SK-N-MC (cell line): ENCODE data around the gene PLD3.

Experiments
- DNase-seq: peaks from one replicate; pipeline ENCODE4 v3.0.0-alpha.2; 2011; ENCODE audit warnings: low read depth, low spot score
- H3K27ac ChIP-seq: fragments of 200-600 bp; sonication (generic); 2 replicates; pipeline ENCODE4 v1.5.1; 2016; ENCODE audit warnings: mixed run types
- H3K36me3 ChIP-seq: fragments of 200-600 bp; sonication (generic); 2 replicates; pipeline ENCODE4 v1.6.1; 2017; ENCODE audit warnings: antibody characterized with exemption, low read length, mixed read lengths; ENCODE audit not compliant: insufficient read depth
- H3K4me3 ChIP-seq: fragments of 200-600 bp; sonication (generic); 2 replicates; pipeline ENCODE4 v1.5.1; 2016
- H3K9ac ChIP-seq: fragments of 200-600 bp; sonication (generic); 2 replicates; pipeline ENCODE4 v1.8.0; 2017; ENCODE audit warnings: mixed run types, mixed read lengths; ENCODE audit not compliant: insufficient read length
- H3K9me3 ChIP-seq: fragments of 200-600 bp; sonication (generic); 2 replicates; pipeline ENCODE4 v1.6.1; 2017; ENCODE audit warnings: low read depth, mild to moderate bottlenecking, antibody characterized with exemption, low read length, moderate library complexity, mixed read lengths
- EZH2 ChIP-seq: fragments of 200-600 bp; sonication (generic); IDR thresholded peaks from one replicate; pipeline ENCODE4 v1.6.1; 2017; ENCODE audit warnings: antibody characterized with exemption
- FOXP2 ChIP-seq: optimal IDR thresholded peaks from 2 replicates; pipeline ENCODE3; 2011; ENCODE audit warnings: mild to moderate bottlenecking, moderate library complexity; ENCODE audit not compliant: insufficient read depth; ENCODE audit errors: extremely low read length, control extremely low read depth
- POLR2AphosphoS5 ChIP-seq: IDR thresholded peaks from 2 replicates; pipeline ENCODE4 v1.6.1; 2012; ENCODE audit warnings: mild to moderate bottlenecking, low read depth, low read length, borderline replicate concordance

The PLD3 gene

GRCh38 chr19:40370997-40371801 is 22.7 kb downstream of the PLD3 start:
- no peak overlapping the region for H3K27ac ChIP-seq
- DNase-seq, result no peak
- peaks cover 29% of the 10 kb centered on the region; the same call in 1 of the 2 replicates for H3K36me3 ChIP-seq
- no peak overlapping the region for H3K4me3 ChIP-seq
- no peak for TF ChIP-seq EZH2
- no peak for TF ChIP-seq FOXP2
- no peak for TF ChIP-seq POLR2AphosphoS5
- H3K9me3 ChIP-seq, result no peaks in the 10 kb centered on the region
- no peak overlapping the region for H3K9ac ChIP-seq

- Histone ChIP-seq H3K36me3 (peaks cover 27% of the 10 kb centered on the region; the same call in 1 of the 2 replicates), H3K9me3 (no peaks in the 10 kb centered on the region), H3K27ac (no peak overlapping the region), H3K4me3 (no peak overlapping the region), H3K9ac (no peak overlapping the region)
- no peak for DNase-seq
- no peak for TF ChIP-seq POLR2AphosphoS5
- TF ChIP-seq EZH2, result no peak
- TF ChIP-seq FOXP2, result no peak
Observed at GRCh38 chr19:40371802-40372122, 23.3 kb downstream of the PLD3 start.

- H3K36me3 ChIP-seq, result peaks cover 17% of the 10 kb centered on the region; the same call in 1 of the 2 replicates
- no peaks in the 10 kb centered on the region for H3K9me3 ChIP-seq
- no peak for TF ChIP-seq FOXP2
- TF ChIP-seq EZH2, result no peak
- no peak for TF ChIP-seq POLR2AphosphoS5
- no peak overlapping the region for H3K4me3 ChIP-seq
- H3K9ac ChIP-seq, result no peak overlapping the region
- no peak overlapping the region for H3K27ac ChIP-seq
- no peak for DNase-seq
Observed at GRCh38 chr19:40374084-40374483, 25.6 kb downstream of the PLD3 start.

- H3K9me3 ChIP-seq, result no peaks in the 10 kb centered on the region
- peaks cover 6% of the 10 kb centered on the region; the same call in 1 of the 2 replicates for H3K36me3 ChIP-seq
- no peak overlapping the region for H3K9ac ChIP-seq
- H3K4me3 ChIP-seq, result no peak overlapping the region
- H3K27ac ChIP-seq, result no peak overlapping the region
- no peak for TF ChIP-seq POLR2AphosphoS5
- TF ChIP-seq EZH2, result no peak
- no peak for TF ChIP-seq FOXP2
- no peak for DNase-seq
Observed at GRCh38 chr19:40376286-40376862, 27.9 kb downstream of the PLD3 start.

- no peak for DNase-seq
Observed at GRCh38 chr19:40377876-40378385, 29.4 kb downstream of the PLD3 start.

GRCh38 chr19:40378509-40378908 is 30.0 kb downstream of the PLD3 start:
- DNase-seq, result no peak
- Histone ChIP-seq H3K4me3 (no peak overlapping the region), H3K36me3 (no peaks in the 10 kb centered on the region; the same call in 1 of the 2 replicates), H3K9ac (no peak overlapping the region), H3K27ac (no peak overlapping the region), H3K9me3 (no peaks in the 10 kb centered on the region)
- no peak for TF ChIP-seq FOXP2
- no peak for TF ChIP-seq POLR2AphosphoS5
- no peak for TF ChIP-seq EZH2

More at GRCh38 chr19:40377876-40378385, 29.4 kb downstream of the PLD3 start:
- H3K9me3 ChIP-seq, result no peaks in the 10 kb centered on the region
- H3K36me3 ChIP-seq, result no peaks in the 10 kb centered on the region; the same call in 1 of the 2 replicates
- no peak overlapping the region for H3K27ac ChIP-seq
- TF ChIP-seq FOXP2 (no peak), POLR2AphosphoS5 (no peak), EZH2 (no peak)
- H3K4me3 ChIP-seq, result no peak overlapping the region
- no peak overlapping the region for H3K9ac ChIP-seq

- Histone ChIP-seq H3K4me3 (no peak overlapping the region), H3K36me3 (no peaks in the 10 kb centered on the region; the same call in 1 of the 2 replicates), H3K9ac (no peak overlapping the region), H3K27ac (no peak overlapping the region), H3K9me3 (no peaks in the 10 kb centered on the region)
- DNase-seq, result no peak
- TF ChIP-seq POLR2AphosphoS5 (no peak), FOXP2 (no peak), EZH2 (no peak)
Observed at GRCh38 chr19:40379446-40380198, 31.1 kb downstream of the PLD3 start.
